MM.1S (cell line): Measurements from ENCODE around the gene PUS10.

Experiments used
- DNase-seq: peaks from one replicate; pipeline ENCODE4 v3.0.0-alpha.2; 2015
- H2AFZ ChIP-seq: fragments of 300-600 bp; sonication (generic); 2 replicates; pipeline ENCODE4 v1.6.0; 2016; ENCODE audit warnings: antibody characterized with exemption, low read length
- H3F3A ChIP-seq: fragments of 300-600 bp; sonication (generic); 2 replicates; pipeline ENCODE4 v1.6.1; 2016; ENCODE audit warnings: mild to moderate bottlenecking, antibody characterized with exemption, low read length, moderate library complexity, mixed read lengths; ENCODE audit not compliant: insufficient read depth
- H3K27ac ChIP-seq: fragments of 300-600 bp; sonication (generic); 2 replicates; pipeline ENCODE4 v1.5.1; 2016; ENCODE audit warnings: mild to moderate bottlenecking, low read length
- H3K27me3 ChIP-seq: fragments of 300-600 bp; sonication (generic); replicated peaks from 2 replicates; pipeline ENCODE4 v1.6.0; 2016; ENCODE audit warnings: low read length; ENCODE audit not compliant: insufficient read depth
- H3K36me3 ChIP-seq: fragments of 300-600 bp; sonication (generic); replicated peaks from 2 replicates; pipeline ENCODE4 v1.6.1; 2016; ENCODE audit warnings: mild to moderate bottlenecking, low read length, mixed read lengths; ENCODE audit not compliant: insufficient read depth
- H3K4me1 ChIP-seq: fragments of 300-600 bp; sonication (generic); 2 replicates; pipeline ENCODE4 v1.6.1; 2016; ENCODE audit warnings: low read length, mixed read lengths
- H3K4me2 ChIP-seq: fragments of 300-600 bp; sonication (generic); 2 replicates; pipeline ENCODE4 v1.6.0; 2016; ENCODE audit warnings: low read depth, low read length
- H3K4me3 ChIP-seq: fragments of 300-600 bp; sonication (generic); 2 replicates; pipeline ENCODE4 v1.5.1; 2016; ENCODE audit warnings: low read length, mixed read lengths
- H3K79me2 ChIP-seq: fragments of 300-600 bp; sonication (generic); 2 replicates; pipeline ENCODE4 v1.6.1; 2016; ENCODE audit warnings: mixed run types, low read length, mixed read lengths
- H3K9ac ChIP-seq: fragments of 300-600 bp; sonication (generic); 2 replicates; pipeline ENCODE4 v1.6.1; 2016; ENCODE audit warnings: low read length, mixed read lengths
- H3K9me2 ChIP-seq: fragments of 300-600 bp; sonication (generic); replicated peaks from 2 replicates; pipeline ENCODE4 v1.6.1; 2016; ENCODE audit warnings: mild to moderate bottlenecking, low read length, mixed read lengths; ENCODE audit not compliant: insufficient read depth
- H3K9me3 ChIP-seq: fragments of 300-600 bp; sonication (generic); replicated peaks from 2 replicates; pipeline ENCODE4 v1.6.1; 2016; ENCODE audit warnings: mild to moderate bottlenecking, low read length, mixed read lengths; ENCODE audit not compliant: insufficient read depth
- H4K20me1 ChIP-seq: fragments of 300-600 bp; sonication (generic); 2 replicates; pipeline ENCODE4 v1.6.1; 2016; ENCODE audit warnings: mild to moderate bottlenecking, low read length, moderate library complexity, mixed read lengths; ENCODE audit not compliant: insufficient read depth
- EZH2 ChIP-seq: fragments of 300-600 bp; sonication (generic); optimal IDR thresholded peaks from 2 replicates; pipeline ENCODE3; 2017; ENCODE audit warnings: low read depth, mild to moderate bottlenecking, antibody characterized with exemption, low read length, mixed read lengths
- EZH2phosphoT487 ChIP-seq: fragments of 300-600 bp; sonication (generic); IDR thresholded peaks from 2 replicates; pipeline ENCODE4 v1.6.1; 2018; ENCODE audit warnings: antibody characterized with exemption, low read length
- TF ChIP-seq, protein P1 (sequence below): fragments of 300-600 bp; sonication (generic); IDR thresholded peaks from 2 replicates; pipeline ENCODE4 v1.5.1; 2016; ENCODE audit warnings: antibody characterized with exemption, low read length, mixed read lengths

PUS10 gene

GRCh38 chr2:61016392-61017002, 1.6 kb downstream of the PUS10 start:
- peak overlapping the region; percentile 86 for H3K27ac ChIP-seq
- peaks cover 19% of the 10 kb centered on the region for H3K4me1 ChIP-seq
- TF ChIP-seq, protein P1, sequence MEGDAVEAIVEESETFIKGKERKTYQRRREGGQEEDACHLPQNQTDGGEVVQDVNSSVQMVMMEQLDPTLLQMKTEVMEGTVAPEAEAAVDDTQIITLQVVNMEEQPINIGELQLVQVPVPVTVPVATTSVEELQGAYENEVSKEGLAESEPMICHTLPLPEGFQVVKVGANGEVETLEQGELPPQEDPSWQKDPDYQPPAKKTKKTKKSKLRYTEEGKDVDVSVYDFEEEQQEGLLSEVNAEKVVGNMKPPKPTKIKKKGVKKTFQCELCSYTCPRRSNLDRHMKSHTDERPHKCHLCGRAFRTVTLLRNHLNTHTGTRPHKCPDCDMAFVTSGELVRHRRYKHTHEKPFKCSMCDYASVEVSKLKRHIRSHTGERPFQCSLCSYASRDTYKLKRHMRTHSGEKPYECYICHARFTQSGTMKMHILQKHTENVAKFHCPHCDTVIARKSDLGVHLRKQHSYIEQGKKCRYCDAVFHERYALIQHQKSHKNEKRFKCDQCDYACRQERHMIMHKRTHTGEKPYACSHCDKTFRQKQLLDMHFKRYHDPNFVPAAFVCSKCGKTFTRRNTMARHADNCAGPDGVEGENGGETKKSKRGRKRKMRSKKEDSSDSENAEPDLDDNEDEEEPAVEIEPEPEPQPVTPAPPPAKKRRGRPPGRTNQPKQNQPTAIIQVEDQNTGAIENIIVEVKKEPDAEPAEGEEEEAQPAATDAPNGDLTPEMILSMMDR, result no peak
- TF ChIP-seq EZH2 (no peak), EZH2phosphoT487 (no peak)
- H3K27me3 ChIP-seq, result no peaks in the 10 kb centered on the region
- peaks cover 40% of the 10 kb centered on the region for H3K79me2 ChIP-seq
- H3K9me2 ChIP-seq, result no peaks in the 10 kb centered on the region
- no peaks in the 10 kb centered on the region for H3K9me3 ChIP-seq
- peak overlapping the region; percentile 82 for H3K4me3 ChIP-seq
- H3K36me3 ChIP-seq, result no peaks in the 10 kb centered on the region
- H3F3A ChIP-seq, result peaks cover 22% of the 10 kb centered on the region
- peak overlapping the region; percentile 92 for H2AFZ ChIP-seq
- no peaks in the 10 kb centered on the region for H4K20me1 ChIP-seq
- H3K9ac ChIP-seq, result peak overlapping the region; percentile 82
- peak; percentile 20 for DNase-seq
- peak overlapping the region; percentile 79 for H3K4me2 ChIP-seq

DNA sequence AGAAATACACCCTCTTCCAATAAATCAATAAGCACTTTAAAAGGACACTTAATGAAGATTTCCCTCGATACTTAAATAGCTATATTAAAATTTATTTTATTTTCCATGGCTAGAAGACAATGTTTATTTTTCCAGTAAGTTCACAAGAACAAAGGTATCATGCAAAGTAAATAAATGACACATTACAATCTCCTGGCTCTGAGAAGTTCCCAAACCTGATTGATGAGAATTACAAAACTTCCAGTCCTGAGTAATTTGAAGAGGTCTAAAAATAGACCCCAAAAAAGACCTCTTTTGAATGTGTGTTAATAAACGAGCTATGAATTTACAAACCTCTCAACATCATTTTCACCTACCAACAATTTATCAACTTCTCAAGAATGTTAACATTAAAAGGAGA, 2.1 kb downstream of the PUS10 start:
- Histone ChIP-seq H3K9me3 (no peaks in the 10 kb centered on the region), H3K4me1 (peaks cover 19% of the 10 kb centered on the region), H3F3A (peaks cover 22% of the 10 kb centered on the region), H3K36me3 (no peaks in the 10 kb centered on the region), H4K20me1 (no peaks in the 10 kb centered on the region), H3K79me2 (peaks cover 35% of the 10 kb centered on the region), H3K27ac (no peak overlapping the region), H3K9ac (peak overlapping the region; percentile 82; the same call in 1 of the 2 replicates), H3K9me2 (no peaks in the 10 kb centered on the region), H3K4me3 (peak overlapping the region; percentile 82), H3K4me2 (peak overlapping the region; percentile 79), H2AFZ (peak overlapping the region; percentile 92; the same call in 1 of the 2 replicates), H3K27me3 (no peaks in the 10 kb centered on the region)
- TF ChIP-seq EZH2phosphoT487 (no peak), EZH2 (no peak)
- TF ChIP-seq, protein P1, result no peak
- no peak for DNase-seq

GRCh38 chr2:61014763-61015162, 3.3 kb downstream of the PUS10 start:
- TF ChIP-seq, protein P1, result no peak
- no peak for TF ChIP-seq EZH2phosphoT487
- TF ChIP-seq EZH2, result no peak
- no peak overlapping the region for H3K4me2 ChIP-seq

More at GRCh38 chr2:61014763-61015162, 3.3 kb downstream of the PUS10 start:
- Histone ChIP-seq H4K20me1 (no peaks in the 10 kb centered on the region), H3K9ac (no peak overlapping the region), H2AFZ (no peak overlapping the region), H3K27me3 (no peaks in the 10 kb centered on the region), H3F3A (peaks cover 22% of the 10 kb centered on the region), H3K27ac (no peak overlapping the region), H3K4me3 (no peak overlapping the region), H3K36me3 (no peaks in the 10 kb centered on the region), H3K79me2 (peaks cover 23% of the 10 kb centered on the region), H3K9me3 (no peaks in the 10 kb centered on the region), H3K4me1 (peaks cover 18% of the 10 kb centered on the region), H3K9me2 (no peaks in the 10 kb centered on the region)
- no peak for DNase-seq
